NOMO-1 (cell line): ENCODE results near the gene CHI3L1.

Experiments used
- DNase-seq, 2 experiments: peaks; one replicate each; lab custom pipeline; 2025; ENCODE audit not compliant: unreplicated experiment in 2 of 2; lab: John Stamatoyannopoulos, UW

Gene CHI3L1

GRCh38 chr1:203153051-203153988 lies 33.2 kb downstream of the CHI3L1 start:
- DNase-seq: no peak

- DNase-seq: no peak
These were observed 34.1 kb downstream of the CHI3L1 start for GRCh38 chr1:203152158-203153034.

- no peak for DNase-seq
These were observed 34.9 kb downstream of the CHI3L1 start for GRCh38 chr1:203151362-203152157.

GRCh38 chr1:203150511-203151297 lies 35.8 kb downstream of the CHI3L1 start:
- no peak for DNase-seq

DNA sequence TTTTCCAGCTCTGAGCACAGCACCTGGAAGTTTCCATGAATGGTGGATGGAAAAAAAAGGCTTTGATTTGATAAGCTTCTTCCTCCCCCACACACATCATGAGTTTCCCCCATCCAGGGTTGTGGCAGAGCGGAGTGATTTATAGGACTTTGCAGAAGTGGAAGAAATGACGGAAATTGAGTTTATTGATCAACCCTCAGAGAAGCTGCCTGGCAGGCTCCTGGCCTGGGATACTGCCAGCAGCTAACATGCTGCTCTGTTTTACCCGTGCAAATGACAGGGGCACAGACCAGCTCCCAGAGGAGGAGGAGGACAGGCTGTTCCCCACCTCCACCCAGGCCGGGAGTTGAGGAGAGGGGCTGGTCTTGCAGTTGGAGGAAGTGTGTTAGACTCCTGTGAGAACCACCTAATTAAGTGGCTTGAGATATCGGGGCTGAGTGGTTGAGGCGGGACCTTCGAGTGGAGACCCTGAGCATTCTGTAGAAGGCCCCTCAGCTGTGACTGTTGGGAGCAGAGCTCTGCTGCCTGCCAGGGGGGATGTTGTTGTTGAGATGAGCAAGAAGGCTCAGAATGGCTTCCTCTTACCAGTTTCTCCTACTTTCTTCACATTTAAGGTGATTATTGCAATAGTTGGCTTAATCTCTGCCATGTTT lies 37.2 kb downstream of the CHI3L1 start:
- peak in 1 of 2 experiments; percentile 43 for DNase-seq

DNA sequence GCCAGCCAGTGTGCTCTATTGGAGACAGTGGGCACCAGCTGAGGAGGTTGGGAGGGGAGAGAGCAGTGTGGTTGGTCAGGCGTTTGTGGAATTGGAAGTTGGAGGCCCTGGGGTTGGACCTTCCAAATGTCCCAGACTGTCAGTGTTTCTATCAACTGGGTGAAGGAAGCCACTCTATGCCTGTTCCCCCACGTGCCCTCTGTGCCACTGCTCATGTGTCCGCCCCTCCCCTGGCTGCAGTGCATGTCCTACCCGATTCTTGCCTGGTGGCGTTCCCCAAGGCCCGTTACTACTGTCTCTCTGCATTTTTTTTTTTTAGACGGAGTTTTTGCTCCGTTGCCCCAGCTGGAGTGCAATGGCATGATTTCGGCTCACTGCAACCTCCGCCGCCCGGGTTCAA lies 37.9 kb downstream of the CHI3L1 start:
- DNase-seq: no peak

DNA sequence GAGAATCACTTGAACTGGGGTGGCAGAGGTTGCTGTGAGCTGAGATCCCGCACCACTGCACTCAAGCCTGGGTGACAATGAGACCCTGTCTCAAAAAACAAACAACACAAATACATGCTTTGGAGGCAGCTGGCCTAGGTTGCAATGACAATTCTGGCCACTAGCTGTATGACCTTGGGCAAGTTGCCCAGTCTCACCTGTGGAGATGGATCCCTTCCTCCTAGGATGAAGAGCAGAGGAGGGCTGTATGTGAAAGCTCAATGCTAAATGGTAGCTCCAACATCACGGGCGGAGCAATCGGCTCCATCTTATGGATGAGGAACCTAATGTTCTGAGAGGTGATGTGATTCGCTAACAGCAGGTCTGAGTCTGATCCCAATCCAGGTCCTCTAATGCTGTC lies 38.4 kb downstream of the CHI3L1 start:
- DNase-seq: no peak

DNA sequence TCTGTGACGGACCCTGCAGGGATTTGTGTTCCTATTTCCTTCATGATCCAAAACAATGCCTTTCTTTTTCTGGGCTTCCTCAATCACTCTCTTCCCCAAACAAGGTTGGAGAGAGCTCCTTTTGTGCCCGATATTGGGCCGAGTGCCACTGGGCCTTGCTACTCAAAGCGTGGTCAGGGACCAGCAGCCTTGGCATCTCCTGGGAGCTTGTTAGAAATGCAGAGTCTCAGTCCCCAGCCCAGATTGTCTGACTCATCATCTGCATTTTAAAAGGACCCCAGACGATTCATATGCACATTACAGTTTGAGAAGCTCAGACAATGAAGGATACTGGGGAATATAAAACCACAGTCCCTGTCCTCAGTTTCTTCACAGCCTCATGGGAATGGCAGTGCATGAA lies 39.1 kb downstream of the CHI3L1 start:
- no peak for DNase-seq

DNA sequence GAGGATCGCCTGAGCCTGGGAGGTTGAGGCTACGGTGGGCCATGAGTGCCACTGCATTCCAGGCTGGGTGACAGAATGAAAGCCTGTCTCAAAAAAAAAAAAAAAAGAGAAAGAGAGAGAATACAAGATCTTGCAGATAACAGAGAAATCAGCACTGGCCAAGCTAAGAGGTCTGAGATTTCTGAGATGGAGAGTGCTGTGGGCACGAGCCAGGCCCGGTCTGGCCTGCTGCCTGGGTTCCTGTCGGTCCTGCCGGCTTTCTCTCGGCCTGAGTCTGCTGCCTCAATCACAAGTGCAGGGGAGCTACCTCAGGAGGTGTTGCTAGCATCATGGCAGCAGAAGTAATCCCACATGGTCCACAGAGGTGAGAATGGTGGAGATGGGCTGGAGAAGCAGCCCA lies 40.0 kb downstream of the CHI3L1 start:
- no peak for DNase-seq

- DNase-seq: no peak
These were observed 40.5 kb downstream of the CHI3L1 start for GRCh38 chr1:203146042-203146369.

DNA sequence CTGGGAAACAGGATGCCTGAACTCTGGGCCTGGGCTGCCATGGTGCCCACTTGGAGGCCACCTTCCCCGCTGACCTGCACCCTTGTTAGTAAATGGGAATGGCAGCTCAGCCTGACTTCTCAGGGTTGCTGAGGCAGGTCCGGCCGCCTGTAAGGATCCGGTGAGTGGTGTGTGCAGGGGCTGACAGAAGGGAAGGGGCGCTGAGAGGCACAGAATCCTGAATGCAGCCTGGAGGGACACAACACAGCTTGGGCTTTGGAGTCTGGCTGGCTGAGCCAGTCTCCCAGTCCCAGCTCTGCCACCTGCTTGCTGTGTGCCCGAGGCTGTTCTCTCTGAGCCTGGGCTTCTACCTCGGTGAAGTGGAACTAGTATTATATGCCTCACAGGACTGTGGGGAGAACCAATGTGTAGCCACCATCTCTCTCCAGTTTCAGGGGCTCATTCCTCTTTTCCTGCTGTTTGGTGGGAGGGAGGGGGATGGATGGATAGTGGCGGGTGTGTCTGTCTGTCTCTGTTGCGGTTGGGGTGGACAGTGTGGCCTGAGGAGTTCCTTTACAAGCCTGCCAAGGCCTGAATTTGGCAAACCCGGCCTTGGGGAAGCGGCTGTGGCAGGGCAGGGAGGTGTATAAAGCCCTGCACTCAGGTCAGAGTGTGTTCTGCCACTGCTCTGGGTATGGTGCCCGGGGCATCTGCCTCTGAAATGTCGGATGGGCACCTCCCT lies 41.0 kb downstream of the CHI3L1 start:
- no peak for DNase-seq

DNA sequence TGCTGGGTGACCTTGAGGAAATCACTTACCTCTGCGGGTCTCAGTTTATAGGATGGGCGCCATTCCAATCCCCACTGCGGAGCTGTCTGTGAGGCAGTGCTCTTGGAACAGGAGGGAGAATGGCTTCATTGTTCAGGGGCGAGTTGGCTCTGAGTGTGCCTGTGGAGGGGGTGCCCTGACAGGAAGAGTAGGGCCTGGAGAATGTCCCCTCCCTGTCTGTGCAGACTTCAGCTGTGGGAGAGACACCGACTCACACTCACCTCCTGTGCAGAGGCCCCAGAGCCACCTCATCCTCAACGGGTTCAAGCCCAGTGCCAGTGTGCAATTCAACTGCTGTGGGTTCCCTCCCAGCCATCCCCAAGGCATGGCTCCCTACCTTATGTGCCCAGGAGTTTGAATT lies 41.8 kb downstream of the CHI3L1 start:
- DNase-seq: no peak

DNA sequence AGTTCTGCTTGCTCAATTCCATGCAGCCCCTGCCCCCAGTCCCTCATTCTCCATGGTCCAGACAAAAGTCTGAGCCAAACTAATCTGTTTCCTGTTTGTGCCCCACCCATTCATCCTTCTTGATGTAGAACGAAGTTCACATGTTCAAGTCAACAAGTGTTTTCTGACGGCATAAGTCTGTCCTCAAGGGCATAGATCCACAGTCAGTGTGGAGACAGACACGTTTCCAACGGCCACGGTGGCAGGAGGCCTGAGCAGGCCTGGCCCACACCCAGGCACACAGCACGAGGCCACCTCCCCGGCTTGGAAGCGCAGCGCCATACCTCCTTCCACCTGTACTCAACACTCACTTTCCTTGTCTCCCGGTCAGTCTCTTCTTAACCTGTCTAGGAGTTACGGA lies 42.9 kb downstream of the CHI3L1 start:
- no peak for DNase-seq

GRCh38 chr1:203142684-203143408 lies 43.7 kb downstream of the CHI3L1 start:
- no peak for DNase-seq

GRCh38 chr1:203142124-203142523 lies 44.4 kb downstream of the CHI3L1 start:
- DNase-seq: no peak

- DNase-seq: no peak
These were observed 45.6 kb downstream of the CHI3L1 start for GRCh38 chr1:203140743-203141520.

DNA sequence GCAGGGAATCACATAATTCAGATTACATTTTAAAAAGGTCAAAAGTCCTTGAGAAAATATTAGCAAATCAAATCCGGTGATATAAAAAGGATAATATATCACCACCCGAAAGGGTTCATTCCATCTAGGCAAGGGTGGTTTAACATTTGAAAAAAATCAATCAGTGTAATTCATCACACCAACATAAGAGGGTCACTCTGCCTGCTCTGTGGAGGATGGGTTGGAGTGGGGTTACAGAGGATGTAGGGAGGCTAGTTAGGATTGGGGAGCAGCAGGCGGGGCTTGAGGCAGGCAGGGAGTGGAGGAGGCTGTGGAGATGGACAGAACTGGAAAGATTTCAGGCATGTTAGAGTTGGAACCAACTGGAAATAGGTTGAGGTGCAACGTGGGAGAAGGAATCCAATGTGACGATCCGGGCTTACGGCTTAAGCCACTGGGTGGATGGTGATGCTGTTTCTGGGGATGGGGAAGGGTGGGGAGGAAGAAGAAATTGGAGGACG lies 46.5 kb downstream of the CHI3L1 start:
- no peak for DNase-seq
